ENCODE data around the gene RPS27. TPM values are rescaled to one million over a fixed set of nuclear protein-coding genes. Genes with fewer than 3 reads are reported as not detected.
A peak's percentile ranks its signal among the peaks of the same experiment; 100 is the strongest.

Gene RPS27
- polyA plus RNA-seq (2013, experiment 1 of 2): 7,748 TPM
- polyA plus RNA-seq (2013, experiment 2 of 2): 6,762 TPM

DNA sequence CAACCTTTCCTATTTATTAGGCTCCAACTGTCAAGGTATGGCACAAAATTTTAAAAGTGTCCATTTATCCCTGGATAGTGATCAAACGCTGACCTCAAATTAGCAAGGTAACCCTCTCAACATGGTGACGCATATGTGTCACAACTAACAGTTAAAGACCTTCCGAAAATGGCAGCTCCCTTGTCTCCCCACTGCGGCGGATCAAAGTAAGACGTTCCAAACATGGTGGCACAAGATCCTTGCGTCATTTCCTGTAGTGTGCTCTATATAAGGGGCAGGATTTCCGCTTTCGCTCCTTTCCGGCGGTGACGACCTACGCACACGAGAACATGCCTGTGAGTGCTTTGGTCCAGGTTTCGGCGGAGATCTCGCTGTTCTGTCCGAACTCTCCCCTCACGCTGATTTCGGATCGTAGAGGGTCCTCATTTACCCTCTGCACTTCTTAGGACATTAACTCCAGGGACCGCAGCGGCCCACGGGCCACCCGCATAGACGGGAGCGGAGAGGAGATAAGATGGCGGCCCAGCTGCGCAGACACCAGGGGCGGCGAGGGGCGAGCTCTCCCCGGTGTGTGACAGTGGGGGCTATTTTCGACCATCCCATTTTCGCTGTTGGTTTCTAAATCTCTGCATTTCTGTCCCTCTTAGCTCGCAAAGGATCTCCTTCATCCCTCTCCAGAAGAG is at the start of gene RPS27:
TSS of gene RPS27 (plus strand) at position 295 of the 683 bp plus-strand sequence. CDS start at position 330, 35 bp downstream.
- H3K4me1 ChIP-seq (ENCODE audit: control insufficient read depth, insufficient read depth, low read length, poor library complexity, severe bottlenecking): peaks cover 8% of the 10 kb centered on the region
- peaks cover 41% of the 10 kb centered on the region for H3K36me3 ChIP-seq (ENCODE audit: control insufficient read depth, insufficient read depth, low read length)
- peak within 1 kb of the TSS; percentile 71 for H3K4me3 ChIP-seq (ENCODE audit: extremely low read depth, insufficient read depth, low read length, poor library complexity, severe bottlenecking)
- 0% methylated on average over 20 to 29 of the region's 36 CpGs for WGBS, 2 experiments (ENCODE audit: insufficient coverage in 2 of 2)
- peak within 1 kb of the TSS; percentile 87 for H3K27ac ChIP-seq (ENCODE audit: low read depth, low read length, severe bottlenecking)
- no peaks in the 10 kb centered on the region for H3K9me3 ChIP-seq (ENCODE audit: control insufficient read depth, low read length)

DNA sequence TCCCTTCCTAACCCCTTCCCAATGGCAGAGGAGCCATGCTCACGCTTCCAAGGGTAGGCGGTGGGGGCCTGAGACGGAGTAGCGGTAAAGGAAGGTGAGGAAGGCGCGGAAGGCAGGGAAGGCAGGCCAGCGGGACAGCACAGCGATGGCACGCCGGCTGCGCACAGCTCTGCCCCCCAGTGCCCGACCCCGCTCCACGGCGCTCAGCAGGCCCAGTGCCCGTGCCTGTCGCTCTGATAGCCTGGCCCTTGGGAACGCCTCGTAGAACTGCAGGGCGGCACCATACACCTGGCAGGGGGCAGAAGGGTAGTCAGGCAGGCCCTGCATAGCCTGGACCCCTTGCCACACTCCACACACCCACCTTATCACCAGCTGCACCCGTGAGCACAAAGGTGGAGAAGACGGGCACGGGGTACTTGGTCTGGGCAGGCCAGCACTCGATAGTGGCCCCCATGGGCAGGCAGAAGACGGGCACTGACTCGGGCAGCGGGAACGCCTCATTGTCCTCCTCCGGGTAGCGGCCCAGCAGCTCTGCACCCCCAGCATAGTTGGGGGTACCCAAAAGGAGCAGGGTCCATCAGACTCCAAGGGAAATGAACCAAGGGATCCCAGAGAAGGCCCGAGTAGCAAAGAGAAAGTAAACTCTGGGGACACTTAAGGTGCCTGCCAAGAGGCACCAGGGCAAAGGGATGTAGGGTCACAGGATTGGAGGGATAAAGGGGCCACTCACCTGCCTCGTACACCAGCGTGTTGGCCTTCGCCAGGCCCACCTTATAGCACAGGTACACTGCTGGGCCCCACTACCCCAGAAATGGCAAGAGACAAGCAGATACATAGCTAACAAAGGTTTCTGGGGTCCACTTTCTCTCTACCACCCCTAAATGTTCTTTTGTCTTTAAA is 48.5 kb upstream of the RPS27 start:
- 97% methylated on average over 27 to 34 of the region's 34 CpGs for WGBS, 2 experiments (ENCODE audit: insufficient coverage in 2 of 2)
- Histone ChIP-seq H3K4me1 (ENCODE audit: control insufficient read depth, insufficient read depth, low read length, poor library complexity, severe bottlenecking) (peaks cover 4% of the 10 kb centered on the region), H3K4me3 (ENCODE audit: extremely low read depth, insufficient read depth, low read length, poor library complexity, severe bottlenecking) (no peak overlapping the region), H3K27ac (ENCODE audit: low read depth, low read length, severe bottlenecking) (no peak overlapping the region), H3K36me3 (ENCODE audit: control insufficient read depth, insufficient read depth, low read length) (peaks cover 64% of the 10 kb centered on the region), H3K9me3 (ENCODE audit: control insufficient read depth, low read length) (no peaks in the 10 kb centered on the region)

DNA sequence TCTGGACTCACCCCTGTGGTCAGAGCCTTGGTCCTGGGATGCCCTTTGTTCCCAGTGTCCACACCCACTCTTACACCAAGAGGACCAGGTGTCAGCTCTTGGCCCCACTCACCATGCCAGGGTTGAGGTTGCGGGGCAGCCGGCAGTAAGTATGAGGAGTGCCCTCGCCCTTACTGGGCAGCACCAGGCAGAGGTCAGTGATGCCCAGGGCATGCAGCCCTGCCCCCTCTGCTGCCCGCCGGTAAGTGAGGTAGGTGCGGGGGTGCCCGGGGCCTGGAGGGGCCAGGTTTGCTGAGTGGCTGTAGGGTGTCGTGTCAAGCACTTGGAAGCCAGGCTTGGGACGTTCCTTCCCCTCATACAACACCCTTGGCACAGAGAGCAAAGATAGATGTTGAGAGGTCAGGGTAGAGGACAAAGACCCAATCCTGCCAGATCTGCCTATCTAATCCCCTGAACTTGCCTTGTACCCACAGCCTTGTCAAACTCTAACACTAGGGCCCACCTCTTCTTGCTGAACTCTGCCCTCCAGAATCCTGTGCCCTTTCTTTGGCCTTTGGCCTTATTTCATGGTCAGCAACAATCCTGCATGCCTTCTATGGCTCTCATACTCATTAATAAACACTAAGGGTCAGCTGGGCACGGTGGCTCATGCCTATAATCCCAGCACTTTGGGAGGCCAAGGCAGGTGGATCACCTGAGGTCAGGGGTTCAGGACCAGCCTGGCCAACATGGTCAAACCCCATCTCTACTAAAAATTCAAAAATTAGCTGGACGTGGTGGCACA is 47.6 kb upstream of the RPS27 start:
- Histone ChIP-seq H3K9me3 (ENCODE audit: control insufficient read depth, low read length) (no peaks in the 10 kb centered on the region), H3K4me1 (ENCODE audit: control insufficient read depth, insufficient read depth, low read length, poor library complexity, severe bottlenecking) (peaks cover 4% of the 10 kb centered on the region), H3K27ac (ENCODE audit: low read depth, low read length, severe bottlenecking) (no peak overlapping the region), H3K4me3 (ENCODE audit: extremely low read depth, insufficient read depth, low read length, poor library complexity, severe bottlenecking) (no peak overlapping the region), H3K36me3 (ENCODE audit: control insufficient read depth, insufficient read depth, low read length) (peaks cover 62% of the 10 kb centered on the region)
- WGBS, 2 experiments (ENCODE audit: insufficient coverage in 2 of 2): 89 to 94% methylated on average over 5 of the region's 11 CpGs

DNA sequence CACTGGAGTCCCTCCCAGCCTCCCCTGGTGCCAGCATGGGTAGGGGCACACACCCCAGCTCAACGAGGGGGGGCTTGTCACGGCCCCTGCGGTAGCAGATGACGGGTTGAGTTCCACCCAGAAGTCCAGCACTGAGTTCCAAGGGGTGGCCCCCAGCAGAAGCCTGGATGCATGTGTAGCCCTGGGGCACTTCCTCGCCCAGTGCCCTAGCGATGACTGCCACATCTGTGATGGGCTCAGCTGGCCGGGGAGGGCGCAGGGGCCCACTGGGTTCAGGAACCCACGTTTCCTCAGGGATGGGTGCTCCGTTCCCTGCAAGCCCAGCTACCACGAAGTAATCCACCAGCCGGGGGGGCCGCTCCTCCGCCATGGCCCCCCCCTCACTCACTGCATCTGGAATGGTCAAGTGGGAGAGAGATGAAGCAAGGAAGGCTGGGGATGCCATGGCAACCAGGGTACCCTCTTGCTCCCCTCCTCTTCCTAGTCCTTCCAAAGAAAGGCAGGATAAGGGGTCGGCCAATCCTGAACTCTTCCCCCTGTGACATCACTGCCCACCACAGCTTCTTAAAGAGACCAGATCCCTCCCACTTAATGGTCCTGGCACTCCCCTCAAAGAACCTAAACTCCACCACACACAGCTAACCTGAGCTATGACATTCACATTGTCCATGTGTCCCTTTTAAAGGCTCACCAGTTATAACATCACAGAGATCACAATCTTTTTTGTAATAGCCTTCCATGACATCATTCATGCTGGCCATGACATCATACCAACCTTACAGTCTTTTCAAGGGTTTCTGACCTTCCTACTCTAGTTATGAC is 46.3 kb upstream of the RPS27 start:
- Histone ChIP-seq H3K9me3 (ENCODE audit: control insufficient read depth, low read length) (no peaks in the 10 kb centered on the region), H3K36me3 (ENCODE audit: control insufficient read depth, insufficient read depth, low read length) (peaks cover 69% of the 10 kb centered on the region), H3K4me3 (ENCODE audit: extremely low read depth, insufficient read depth, low read length, poor library complexity, severe bottlenecking) (no peak overlapping the region), H3K27ac (ENCODE audit: low read depth, low read length, severe bottlenecking) (no peak overlapping the region), H3K4me1 (ENCODE audit: control insufficient read depth, insufficient read depth, low read length, poor library complexity, severe bottlenecking) (peaks cover 4% of the 10 kb centered on the region)
- WGBS, 2 experiments (ENCODE audit: insufficient coverage in 2 of 2): 96% methylated on average over 12 to 15 of the region's 15 CpGs

DNA sequence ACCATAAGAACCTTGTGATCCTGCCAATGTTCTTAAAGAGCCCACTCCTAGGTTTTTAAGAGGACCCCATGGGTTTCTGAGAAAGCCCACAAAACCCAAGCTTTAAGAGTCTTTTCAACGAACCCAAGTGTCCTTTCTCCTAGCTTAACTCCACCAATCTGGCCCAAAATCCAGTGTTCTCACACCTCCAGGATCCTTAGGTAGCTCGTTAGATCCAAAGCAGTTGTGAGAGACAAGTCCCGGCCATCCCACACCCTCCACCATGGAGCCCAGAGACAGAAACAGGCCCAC is 45.8 kb upstream of the RPS27 start:
- no peak overlapping the region for H3K4me3 ChIP-seq (ENCODE audit: extremely low read depth, insufficient read depth, low read length, poor library complexity, severe bottlenecking)
- no peak overlapping the region for H3K27ac ChIP-seq (ENCODE audit: low read depth, low read length, severe bottlenecking)
- peaks cover 68% of the 10 kb centered on the region for H3K36me3 ChIP-seq (ENCODE audit: control insufficient read depth, insufficient read depth, low read length)
- 94 to 100% methylated on average over 3 of the region's 3 CpGs for WGBS, 2 experiments (ENCODE audit: insufficient coverage in 2 of 2)
- no peaks in the 10 kb centered on the region for H3K9me3 ChIP-seq (ENCODE audit: control insufficient read depth, low read length)
- H3K4me1 ChIP-seq (ENCODE audit: control insufficient read depth, insufficient read depth, low read length, poor library complexity, severe bottlenecking): peaks cover 4% of the 10 kb centered on the region

DNA sequence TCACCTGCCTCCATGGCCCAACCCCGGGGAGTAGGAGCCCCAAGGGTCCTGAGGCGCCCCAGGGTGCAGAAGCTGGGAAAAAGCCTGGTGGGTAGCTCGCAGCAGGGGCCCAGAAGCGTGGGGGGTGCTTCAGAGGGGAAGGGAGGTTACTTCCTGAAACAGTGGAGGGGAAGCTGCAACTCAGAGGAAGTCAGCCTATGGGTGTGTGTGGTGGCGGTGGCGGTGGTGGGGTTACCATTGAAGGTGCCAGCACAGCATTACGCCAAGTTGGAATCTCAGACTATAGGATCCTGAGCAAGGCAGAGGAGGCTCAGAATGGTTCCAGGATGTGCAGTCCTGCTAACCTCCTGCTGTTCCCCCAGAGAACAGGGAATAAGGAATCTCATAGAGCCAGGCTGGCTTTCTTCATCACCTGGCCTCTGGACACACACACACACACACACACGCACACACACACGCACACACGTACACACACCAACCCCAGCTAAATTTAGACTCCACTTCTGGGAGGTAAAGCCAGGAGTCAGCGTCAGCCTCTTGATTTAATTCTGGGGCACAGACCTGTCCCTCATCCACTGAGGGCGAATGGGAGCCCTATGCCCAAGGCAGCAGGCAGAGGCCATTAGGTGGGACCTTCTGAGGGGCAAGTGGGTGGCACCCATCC is 45.3 kb upstream of the RPS27 start:
- Histone ChIP-seq H3K27ac (ENCODE audit: low read depth, low read length, severe bottlenecking) (no peak overlapping the region), H3K36me3 (ENCODE audit: control insufficient read depth, insufficient read depth, low read length) (peaks cover 68% of the 10 kb centered on the region), H3K4me3 (ENCODE audit: extremely low read depth, insufficient read depth, low read length, poor library complexity, severe bottlenecking) (peak overlapping the region; percentile 78), H3K9me3 (ENCODE audit: control insufficient read depth, low read length) (no peaks in the 10 kb centered on the region), H3K4me1 (ENCODE audit: control insufficient read depth, insufficient read depth, low read length, poor library complexity, severe bottlenecking) (peaks cover 4% of the 10 kb centered on the region)
- 73 to 74% methylated on average over 8 to 11 of the region's 12 CpGs for WGBS, 2 experiments (ENCODE audit: insufficient coverage in 2 of 2)

DNA sequence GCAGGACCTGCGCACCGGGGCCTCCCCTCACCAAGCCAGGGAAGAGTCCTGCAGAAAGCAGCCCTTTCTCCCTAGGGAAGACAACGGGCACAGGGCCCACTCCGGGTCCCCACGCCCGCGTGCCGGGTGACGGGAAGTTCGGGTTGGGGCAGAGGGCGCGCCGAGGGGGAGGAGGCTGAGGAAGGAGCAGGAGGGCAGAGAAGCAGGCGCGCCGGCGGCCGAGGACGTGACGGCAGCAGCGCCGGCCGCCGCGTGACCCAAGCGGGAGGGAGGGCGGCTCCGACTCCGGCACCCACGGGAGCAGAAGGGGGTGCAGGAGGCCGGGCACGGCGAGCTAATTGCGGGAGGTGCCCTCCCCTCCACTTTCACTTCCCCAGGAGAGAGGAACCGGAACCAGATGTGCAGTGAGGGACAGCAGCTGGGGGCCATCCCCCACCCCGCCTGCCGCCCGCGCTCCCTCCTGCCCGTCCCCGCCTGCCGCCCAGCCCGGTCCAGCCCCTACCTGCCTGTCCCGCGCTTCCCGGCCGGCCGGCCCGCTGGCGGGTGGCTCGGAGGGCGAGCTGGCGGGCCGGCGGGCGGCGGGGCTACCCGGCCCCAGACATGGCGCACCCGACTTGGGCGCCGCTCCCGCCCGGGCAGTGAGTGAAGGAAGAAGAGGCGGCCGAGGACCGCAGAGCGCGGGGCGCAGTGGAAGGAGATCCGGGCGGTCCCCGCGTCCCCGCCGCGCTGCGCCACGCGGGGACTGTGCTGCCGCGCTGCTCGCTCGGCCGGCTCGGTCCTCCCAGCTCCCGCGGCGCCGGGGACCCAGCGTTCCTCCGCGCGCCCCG is 44.6 kb upstream of the RPS27 start:
- Histone ChIP-seq H3K36me3 (ENCODE audit: control insufficient read depth, insufficient read depth, low read length) (peaks cover 68% of the 10 kb centered on the region), H3K4me1 (ENCODE audit: control insufficient read depth, insufficient read depth, low read length, poor library complexity, severe bottlenecking) (peaks cover 4% of the 10 kb centered on the region), H3K27ac (ENCODE audit: low read depth, low read length, severe bottlenecking) (peak overlapping the region; percentile 53), H3K4me3 (ENCODE audit: extremely low read depth, insufficient read depth, low read length, poor library complexity, severe bottlenecking) (peak overlapping the region; percentile 78), H3K9me3 (ENCODE audit: control insufficient read depth, low read length) (no peaks in the 10 kb centered on the region)
- WGBS, 2 experiments (ENCODE audit: insufficient coverage in 2 of 2): 0 to 1% methylated on average over 28 to 67 of the region's 95 CpGs

DNA sequence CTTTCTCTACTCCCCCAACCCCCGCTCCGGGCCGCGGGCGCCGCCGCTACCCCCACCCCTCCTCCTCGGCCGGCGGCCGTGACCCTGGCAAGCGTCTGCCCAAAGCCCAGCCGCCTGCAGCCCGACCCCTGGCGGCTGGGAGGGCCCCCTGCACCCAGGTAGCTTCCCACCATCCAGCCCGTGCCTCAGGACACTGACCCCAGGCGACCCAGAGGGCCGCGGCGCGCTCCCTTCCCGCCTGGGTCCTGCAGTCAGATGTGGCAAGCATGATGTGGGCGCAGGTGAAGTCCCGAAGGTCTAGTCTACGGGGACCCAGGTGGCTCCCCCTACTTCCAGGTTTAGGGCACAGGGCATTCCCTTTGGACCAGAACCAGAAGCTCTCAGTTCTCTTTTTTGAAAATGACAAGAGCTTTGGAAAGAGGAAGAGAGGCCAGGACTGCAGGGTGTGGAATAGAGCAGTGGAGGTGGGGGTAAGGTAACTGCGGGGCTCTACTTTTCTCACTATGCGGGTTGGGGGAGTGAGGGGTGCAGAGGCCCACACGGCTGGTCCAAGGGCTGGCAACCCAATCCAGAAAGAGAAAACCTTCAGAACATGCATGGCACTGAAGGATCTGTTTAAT is 43.8 kb upstream of the RPS27 start, which contains the start of gene DENND4B:
TSS of gene DENND4B (minus strand) at position 97 of the 620 bp plus-strand sequence. CDS start 2,344 bp downstream, outside the sequence.
- peak within 1 kb of the TSS; percentile 78 for H3K4me3 ChIP-seq (ENCODE audit: extremely low read depth, insufficient read depth, low read length, poor library complexity, severe bottlenecking)
- peak within 1 kb of the TSS; percentile 53 for H3K27ac ChIP-seq (ENCODE audit: low read depth, low read length, severe bottlenecking)
- WGBS, 2 experiments (ENCODE audit: insufficient coverage in 2 of 2): 14 to 15% methylated on average over 12 to 16 of the region's 28 CpGs
- peaks cover 4% of the 10 kb centered on the region for H3K4me1 ChIP-seq (ENCODE audit: control insufficient read depth, insufficient read depth, low read length, poor library complexity, severe bottlenecking)
- peaks cover 68% of the 10 kb centered on the region for H3K36me3 ChIP-seq (ENCODE audit: control insufficient read depth, insufficient read depth, low read length)
- no peaks in the 10 kb centered on the region for H3K9me3 ChIP-seq (ENCODE audit: control insufficient read depth, low read length)

DNA sequence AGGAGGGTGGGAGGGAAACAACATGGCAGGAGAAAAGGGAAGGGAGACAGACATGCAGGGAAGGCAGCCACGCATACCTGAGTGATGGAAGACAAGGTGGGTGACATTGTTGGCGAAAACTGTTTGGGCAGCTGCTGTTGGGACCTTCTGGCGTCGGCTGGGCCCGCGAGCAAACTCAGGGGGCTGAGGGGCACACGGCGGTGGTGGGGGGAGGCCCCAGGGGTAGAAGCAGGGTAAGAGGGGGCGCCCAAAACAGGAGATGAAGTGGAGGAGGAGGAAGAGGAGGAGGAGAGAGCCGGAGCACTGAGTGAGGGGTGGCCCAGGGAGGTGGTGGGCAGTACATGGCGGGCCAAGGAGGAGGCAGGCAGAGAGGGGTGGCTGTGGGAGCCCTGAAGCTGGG is 39.4 kb upstream of the RPS27 start:
- Histone ChIP-seq H3K4me1 (ENCODE audit: control insufficient read depth, insufficient read depth, low read length, poor library complexity, severe bottlenecking) (peaks cover under 1% of the 10 kb centered on the region), H3K4me3 (ENCODE audit: extremely low read depth, insufficient read depth, low read length, poor library complexity, severe bottlenecking) (no peak overlapping the region), H3K27ac (ENCODE audit: low read depth, low read length, severe bottlenecking) (no peak overlapping the region), H3K36me3 (ENCODE audit: control insufficient read depth, insufficient read depth, low read length) (peaks cover 73% of the 10 kb centered on the region), H3K9me3 (ENCODE audit: control insufficient read depth, low read length) (no peaks in the 10 kb centered on the region)
- WGBS, 2 experiments (ENCODE audit: insufficient coverage in 2 of 2): 87 to 96% methylated on average over 10 to 11 of the region's 11 CpGs
